Loucy (cell line): ENCODE data around the gene ATP5PD.
"Not testable (repeated sequence)": the region's sequence is repeated elsewhere in the genome, so short reads cannot be mapped to it uniquely, and the experiment has no call there.

Experiments used
- H2AFZ ChIP-seq: fragments of 200-600 bp; sonication (generic); 2 replicates; pipeline ENCODE4 v1.6.0; 2016; ENCODE audit warnings: antibody characterized with exemption, mild to moderate bottlenecking, low read length, moderate library complexity
- H3F3A ChIP-seq: fragments of 200-600 bp; 2 replicates; pipeline ENCODE4 v1.6.0; 2016; ENCODE audit warnings: antibody characterized with exemption, low read depth, mild to moderate bottlenecking
- H3K27me3 ChIP-seq: fragments of 200-600 bp; sonication (generic); 2 replicates; pipeline ENCODE4 v1.6.1; 2014; ENCODE audit warnings: low read length, mild to moderate bottlenecking; ENCODE audit not compliant: insufficient read depth, poor library complexity, severe bottlenecking
- H3K36me3 ChIP-seq: fragments of 200-600 bp; sonication (generic); 2 replicates; pipeline ENCODE4 v1.6.1; 2016; ENCODE audit warnings: low read length; ENCODE audit not compliant: insufficient read depth
- H3K4me1 ChIP-seq: fragments of 200-600 bp; sonication (generic); 2 replicates; pipeline ENCODE4 v1.5.1; 2014; ENCODE audit warnings: low read length, mild to moderate bottlenecking; ENCODE audit not compliant: insufficient read depth, poor library complexity, severe bottlenecking
- H3K4me2 ChIP-seq: fragments of 200-600 bp; sonication (generic); 2 replicates; pipeline ENCODE4 v1.6.0; 2014; ENCODE audit warnings: antibody characterized with exemption, low read length, low read depth, mild to moderate bottlenecking; ENCODE audit not compliant: poor library complexity, severe bottlenecking
- H3K4me3 ChIP-seq: fragments of 200-600 bp; sonication (generic); 2 replicates; pipeline ENCODE4 v1.5.1; 2014; ENCODE audit warnings: low read length, mild to moderate bottlenecking, mixed read lengths; ENCODE audit not compliant: poor library complexity, severe bottlenecking
- H3K79me2 ChIP-seq: fragments of 200-600 bp; sonication (generic); 2 replicates; pipeline ENCODE4 v1.6.1; 2014; ENCODE audit warnings: low read length; ENCODE audit not compliant: insufficient read depth
- H3K9ac ChIP-seq: fragments of 200-600 bp; sonication (generic); 2 replicates; pipeline ENCODE4 v1.6.0; 2014; ENCODE audit warnings: mild to moderate bottlenecking, low read depth, low read length, moderate library complexity; ENCODE audit not compliant: poor library complexity, severe bottlenecking
- H3K9me2 ChIP-seq: fragments of 200-600 bp; sonication (generic); replicated peaks from 2 replicates; pipeline ENCODE4 v1.6.1; 2016; ENCODE audit warnings: low read depth, low read length, mixed read lengths
- H3K9me3 ChIP-seq: fragments of 200-600 bp; sonication (generic); 2 replicates; pipeline ENCODE4 v1.6.1; 2014; ENCODE audit warnings: mild to moderate bottlenecking, antibody characterized with exemption, low read length, low read depth; ENCODE audit not compliant: insufficient read depth
- H4K20me1 ChIP-seq: fragments of 200-600 bp; sonication (generic); 2 replicates; pipeline ENCODE4 v1.6.0; 2014; ENCODE audit warnings: antibody characterized with exemption, low read length, mild to moderate bottlenecking; ENCODE audit not compliant: insufficient read depth, poor library complexity, severe bottlenecking
- EZH2phosphoT487 ChIP-seq: fragments of 200-600 bp; IDR thresholded peaks from 2 replicates; pipeline ENCODE4 v1.6.1; 2018; ENCODE audit warnings: antibody characterized with exemption, mild to moderate bottlenecking, moderate library complexity, borderline replicate concordance
- TF ChIP-seq, protein P1 (sequence below): fragments of 200-600 bp; sonication (generic); conservative IDR thresholded peaks from 2 replicates; pipeline ENCODE4 v1.5.1; 2014; ENCODE audit warnings: mild to moderate bottlenecking, antibody characterized with exemption, low read length

ATP5PD gene

GRCh38 chr17:75049057-75049456, 2.3 kb upstream of the ATP5PD start:
- H3K4me3 ChIP-seq = peak overlapping the region; percentile 88

DNA sequence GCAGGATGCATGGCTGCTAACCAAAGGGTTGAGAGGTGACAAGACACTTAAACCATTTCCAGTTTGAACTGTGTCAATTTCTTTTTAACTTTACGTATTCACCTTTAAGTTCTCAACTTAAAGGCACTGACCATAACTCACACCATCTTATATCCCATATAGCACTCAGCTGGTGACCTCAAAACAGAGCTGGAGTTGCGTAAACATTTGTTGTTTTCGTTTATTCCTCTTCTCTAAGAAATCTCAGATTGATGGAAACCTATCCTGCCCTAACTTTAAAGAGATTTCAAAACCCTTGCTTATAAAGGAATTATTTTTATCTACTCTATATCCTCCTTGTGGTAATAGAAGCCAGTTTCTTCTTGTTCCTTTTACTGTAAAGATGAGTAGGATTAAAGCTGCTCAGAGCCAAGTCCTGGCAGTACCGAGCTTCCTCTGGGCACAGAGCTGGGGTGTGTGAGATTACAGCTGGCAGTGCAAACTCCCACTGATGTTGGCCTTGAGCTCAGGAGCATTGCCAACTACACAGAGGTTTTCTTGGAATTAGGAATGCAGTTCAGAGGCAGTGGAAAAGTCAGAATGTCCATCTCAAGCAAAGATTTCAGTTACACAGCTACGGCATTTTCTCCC, 1.6 kb upstream of the ATP5PD start:
- Histone ChIP-seq H3K36me3 (peaks cover 10% of the 10 kb centered on the region; the same call in 1 of the 2 replicates), H3K9ac (peak overlapping the region; percentile 87)

More at GRCh38 chr17:75049057-75049456, 2.3 kb upstream of the ATP5PD start:
- Histone ChIP-seq H3K9ac (peak overlapping the region; percentile 87), H3K79me2 (peaks cover 38% of the 10 kb centered on the region), H3F3A (no peaks in the 10 kb centered on the region), H3K36me3 (peaks cover 16% of the 10 kb centered on the region; the same call in 1 of the 2 replicates), H4K20me1 (peaks cover 3% of the 10 kb centered on the region), H3K27me3 (no peaks in the 10 kb centered on the region), H3K4me1 (peaks cover 23% of the 10 kb centered on the region), H3K9me3 (no peaks in the 10 kb centered on the region), H3K4me2 (peak overlapping the region; percentile 96), H2AFZ (no peak overlapping the region), H3K9me2 (no peaks in the 10 kb centered on the region)
- TF ChIP-seq EZH2phosphoT487 = no peak
- TF ChIP-seq, protein P1, sequence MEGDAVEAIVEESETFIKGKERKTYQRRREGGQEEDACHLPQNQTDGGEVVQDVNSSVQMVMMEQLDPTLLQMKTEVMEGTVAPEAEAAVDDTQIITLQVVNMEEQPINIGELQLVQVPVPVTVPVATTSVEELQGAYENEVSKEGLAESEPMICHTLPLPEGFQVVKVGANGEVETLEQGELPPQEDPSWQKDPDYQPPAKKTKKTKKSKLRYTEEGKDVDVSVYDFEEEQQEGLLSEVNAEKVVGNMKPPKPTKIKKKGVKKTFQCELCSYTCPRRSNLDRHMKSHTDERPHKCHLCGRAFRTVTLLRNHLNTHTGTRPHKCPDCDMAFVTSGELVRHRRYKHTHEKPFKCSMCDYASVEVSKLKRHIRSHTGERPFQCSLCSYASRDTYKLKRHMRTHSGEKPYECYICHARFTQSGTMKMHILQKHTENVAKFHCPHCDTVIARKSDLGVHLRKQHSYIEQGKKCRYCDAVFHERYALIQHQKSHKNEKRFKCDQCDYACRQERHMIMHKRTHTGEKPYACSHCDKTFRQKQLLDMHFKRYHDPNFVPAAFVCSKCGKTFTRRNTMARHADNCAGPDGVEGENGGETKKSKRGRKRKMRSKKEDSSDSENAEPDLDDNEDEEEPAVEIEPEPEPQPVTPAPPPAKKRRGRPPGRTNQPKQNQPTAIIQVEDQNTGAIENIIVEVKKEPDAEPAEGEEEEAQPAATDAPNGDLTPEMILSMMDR = no peak

GRCh38 chr17:75047398-75048098, 779 bp upstream of the ATP5PD start:
- H3K9me2 ChIP-seq = no peaks in the 10 kb centered on the region
- H3K36me3 ChIP-seq = 0 out of 2 replicates have a peak, but pooled peaks cover 5% of the 10 kb centered on the region
- H2AFZ ChIP-seq = peak overlapping the region; percentile 9; the same call in 1 of the 2 replicates
- H3K9ac ChIP-seq = peak overlapping the region; percentile 87
- H3K4me2 ChIP-seq = peak overlapping the region; percentile 96
- peaks cover 38% of the 10 kb centered on the region for H3K79me2 ChIP-seq
- peak overlapping the region; percentile 88 for H3K4me3 ChIP-seq
- H3F3A ChIP-seq = no peaks in the 10 kb centered on the region
- TF ChIP-seq, protein P1 = no peak
- peaks cover 3% of the 10 kb centered on the region for H4K20me1 ChIP-seq
- H3K9me3 ChIP-seq = no peaks in the 10 kb centered on the region
- H3K4me1 ChIP-seq = peaks cover 23% of the 10 kb centered on the region
- no peaks in the 10 kb centered on the region for H3K27me3 ChIP-seq

More for the DNA sequence above, 1.6 kb upstream of the ATP5PD start:
- no peaks in the 10 kb centered on the region for H3F3A ChIP-seq
- peaks cover 23% of the 10 kb centered on the region for H3K4me1 ChIP-seq
- H3K4me3 ChIP-seq = peak overlapping the region; percentile 88
- no peaks in the 10 kb centered on the region for H3K9me2 ChIP-seq
- no peaks in the 10 kb centered on the region for H3K27me3 ChIP-seq
- H4K20me1 ChIP-seq = peaks cover 3% of the 10 kb centered on the region
- TF ChIP-seq EZH2phosphoT487 = no peak
- TF ChIP-seq, protein P1 = no peak
- H2AFZ ChIP-seq = no peak overlapping the region
- no peaks in the 10 kb centered on the region for H3K9me3 ChIP-seq
- H3K4me2 ChIP-seq = peak overlapping the region; percentile 96
- peaks cover 38% of the 10 kb centered on the region for H3K79me2 ChIP-seq

- not testable (repeated sequence) for H4K20me1 ChIP-seq, H3K9me2 ChIP-seq, H3F3A ChIP-seq, H3K9me3 ChIP-seq, H2AFZ ChIP-seq, H3K27me3 ChIP-seq, H3K36me3 ChIP-seq
- Histone ChIP-seq H3K4me1 (peaks cover 23% of the 10 kb centered on the region), H3K4me3 (peak overlapping the region; percentile 88), H3K9ac (peak overlapping the region; percentile 87), H3K79me2 (peaks cover 38% of the 10 kb centered on the region), H3K4me2 (peak overlapping the region; percentile 78)
These were observed 793 bp downstream of the ATP5PD start for GRCh38 chr17:75045946-75046406.
